Mesenchymal stem cell (in vitro differentiated cells and primary cell): ENCODE results near the gene SLAMF8. TPM values are rescaled to one million over a fixed set of nuclear protein-coding genes. Genes with fewer than 3 reads are reported as not detected.

Source experiments
- DNase-seq: peaks from one replicate; pipeline ENCODE4 v3.0.0-alpha.2; 2013
- H2AFZ ChIP-seq: one replicate; pipeline ENCODE4 v1.6.1; 2013; ENCODE audit warnings: low read depth, mild to moderate bottlenecking, control low read depth, inconsistent platforms, low read length, moderate library complexity
- H2AK5ac ChIP-seq: 2 replicates; pipeline ENCODE4 v1.6.1; 2013; ENCODE audit warnings: low read length, moderate library complexity, mild to moderate bottlenecking, inconsistent platforms; ENCODE audit not compliant: severe bottlenecking
- H2BK120ac ChIP-seq: one replicate; pipeline ENCODE4 v1.6.1; 2013; ENCODE audit warnings: low read depth, mild to moderate bottlenecking, inconsistent platforms, low read length, moderate library complexity
- H2BK12ac ChIP-seq, 2 experiments: one replicate each; pipeline ENCODE4 v1.6.1; 2013; ENCODE audit warnings: inconsistent platforms in 2 of 2, low read length in 2 of 2, mild to moderate bottlenecking in 2 of 2, moderate library complexity in 2 of 2, control low read depth in 1 of 2
- H2BK15ac ChIP-seq: one replicate; pipeline ENCODE4 v1.6.1; 2013; ENCODE audit warnings: mild to moderate bottlenecking, low read depth, inconsistent platforms; ENCODE audit not compliant: poor library complexity, severe bottlenecking
- H2BK5ac ChIP-seq: 2 replicates; pipeline ENCODE4 v1.6.1; 2013; ENCODE audit warnings: low read depth, mild to moderate bottlenecking, low read length, control low read depth, inconsistent platforms; ENCODE audit not compliant: poor library complexity, severe bottlenecking
- H3K14ac ChIP-seq, 2 experiments: one replicate each; pipeline ENCODE4 v1.6.1; 2013; ENCODE audit warnings: inconsistent platforms in 2 of 2, low read length in 2 of 2, control low read depth in 1 of 2, mild to moderate bottlenecking in 1 of 2, moderate library complexity in 1 of 2
- H3K18ac ChIP-seq, 2 experiments: one replicate each; pipeline ENCODE4 v1.6.1; 2013; ENCODE audit warnings: inconsistent platforms in 2 of 2, low read length in 2 of 2, control low read depth in 1 of 2, low read depth in 1 of 2, mild to moderate bottlenecking in 1 of 2
- H3K23ac ChIP-seq, 2 experiments: one replicate each; pipeline ENCODE4 v1.6.1; 2013; ENCODE audit warnings: inconsistent platforms in 2 of 2, low read length in 2 of 2, mild to moderate bottlenecking in 2 of 2, moderate library complexity in 2 of 2, control low read depth in 1 of 2
- H3K27ac ChIP-seq: 2 replicates; pipeline ENCODE4 v1.5.1; 2013; ENCODE audit warnings: mild to moderate bottlenecking, moderate library complexity, low read length, control low read depth, inconsistent platforms; ENCODE audit not compliant: poor library complexity, severe bottlenecking
- H3K27me3 ChIP-seq, 2 experiments: 2 replicates each; pipeline versions ENCODE4 v1.6.1 to v1.7.0; 2013; ENCODE audit warnings: low read length in 2 of 2, mild to moderate bottlenecking in 2 of 2, moderate library complexity in 2 of 2, control low read depth in 1 of 2, inconsistent platforms in 1 of 2; ENCODE audit not compliant: control insufficient read depth in 1 of 2, insufficient read depth in 1 of 2
- H3K36me3 ChIP-seq, 2 experiments: 2 replicates each; pipeline versions ENCODE4 v1.6.1 to v1.7.0; 2013; ENCODE audit warnings: low read length in 2 of 2, control low read depth in 1 of 2, inconsistent platforms in 1 of 2, low read depth in 1 of 2, mild to moderate bottlenecking in 1 of 2; ENCODE audit not compliant: insufficient read depth in 2 of 2, control insufficient read depth in 1 of 2
- H3K4ac ChIP-seq, 2 experiments: one replicate each; pipeline ENCODE4 v1.6.1; 2013; ENCODE audit warnings: inconsistent platforms in 2 of 2, low read length in 2 of 2, mild to moderate bottlenecking in 2 of 2, moderate library complexity in 2 of 2, control low read depth in 1 of 2, low read depth in 1 of 2
- H3K4me1 ChIP-seq: 2 replicates; pipeline ENCODE4 v1.6.1; 2013; ENCODE audit warnings: low read depth, low read length, control low read depth; ENCODE audit not compliant: control insufficient read depth, insufficient read depth
- H3K4me2 ChIP-seq: 2 replicates; pipeline ENCODE4 v1.6.1; 2013; ENCODE audit warnings: low read length, mild to moderate bottlenecking, inconsistent platforms; ENCODE audit not compliant: poor library complexity, severe bottlenecking
- H3K4me3 ChIP-seq, 2 experiments: 2 replicates each; pipeline versions ENCODE4 v1.5.1 to v1.7.0; 2013; ENCODE audit warnings: low read length in 2 of 2, mild to moderate bottlenecking in 2 of 2, control low read depth in 1 of 2, low read depth in 1 of 2; ENCODE audit not compliant: insufficient read depth in 1 of 2
- H3K79me1 ChIP-seq: replicated peaks from 2 replicates; pipeline ENCODE4 v1.6.1; 2013; ENCODE audit warnings: mild to moderate bottlenecking, control low read depth, low read length, inconsistent platforms; ENCODE audit not compliant: poor library complexity, severe bottlenecking
- H3K9ac ChIP-seq: 2 replicates; pipeline ENCODE4 v1.7.0; 2013; ENCODE audit warnings: mild to moderate bottlenecking, low read length, moderate library complexity
- H3K9me3 ChIP-seq: 2 replicates; pipeline ENCODE4 v1.7.0; 2013; ENCODE audit warnings: mild to moderate bottlenecking, low read length; ENCODE audit not compliant: control insufficient read depth
- H4K8ac ChIP-seq: one replicate; pipeline ENCODE4 v1.6.1; 2013; ENCODE audit warnings: inconsistent platforms, mild to moderate bottlenecking, low read length, moderate library complexity
- H4K91ac ChIP-seq: one replicate; pipeline ENCODE4 v1.6.1; 2013; ENCODE audit warnings: mild to moderate bottlenecking, low read length, inconsistent platforms
- WGBS: methylation state at CpG from one replicate; pipeline ENCODE4 v1.1.7; 2013; ENCODE audit warnings: mixed read lengths; 5-methylcytosine and 5-hydroxymethylcytosine counted together
- polyA plus RNA-seq, 2 experiments: library from polyadenylated mRNA; stranded (reverse); fragments of 200-250 nt; gene quantifications; one replicate each; pipeline ENCODE4 v1.2.3, GENCODE V29; 2013

SLAMF8 gene
- 0.03 TPM for polyA plus RNA-seq (2013, experiment 1 of 2)
- not detected for polyA plus RNA-seq (2013, experiment 2 of 2)

GRCh38 chr1:159826441-159827101 lies at the start of gene SLAMF8:
Gene SLAMF8 (plus strand): TSS chr1:159826873. CDS start chr1:159826899, 26 bp downstream.
- DNase-seq = no peak
- no peak within 1 kb of the TSS for H2BK15ac ChIP-seq
- WGBS = 87% methylated on average over 11 of the region's 11 CpGs
- no peak within 1 kb of the TSS for H2AFZ ChIP-seq
- H3K23ac ChIP-seq = no peak within 1 kb of the TSS
- peaks cover 29% of the 10 kb centered on the region for H3K4me1 ChIP-seq
- no peaks in the 10 kb centered on the region for H3K9me3 ChIP-seq
- no peak within 1 kb of the TSS for H2AK5ac ChIP-seq
- no peak within 1 kb of the TSS for H3K27ac ChIP-seq
- H3K18ac ChIP-seq = no peak within 1 kb of the TSS
- no peak within 1 kb of the TSS for H4K91ac ChIP-seq
- no peaks in the 10 kb centered on the region for H3K79me1 ChIP-seq
- H3K4ac ChIP-seq = no peak within 1 kb of the TSS
- no peak within 1 kb of the TSS for H3K4me3 ChIP-seq
- peaks cover 25 to 32% of the 10 kb centered on the region in 2 experiments for H3K27me3 ChIP-seq
- no peak within 1 kb of the TSS for H2BK12ac ChIP-seq
- H4K8ac ChIP-seq = no peak within 1 kb of the TSS
- H3K36me3 ChIP-seq = peaks cover 0 to 4% of the 10 kb centered on the region in 2 experiments
- H3K9ac ChIP-seq = no peak within 1 kb of the TSS
- no peak within 1 kb of the TSS for H3K4me2 ChIP-seq
- no peak within 1 kb of the TSS for H2BK5ac ChIP-seq
- no peak within 1 kb of the TSS for H2BK120ac ChIP-seq
- H3K14ac ChIP-seq = no peak within 1 kb of the TSS

- peaks cover 12% of the 10 kb centered on the region for H3K4me1 ChIP-seq
- H3K18ac ChIP-seq = no peak overlapping the region
- H3K23ac ChIP-seq = no peak overlapping the region
- no peak overlapping the region for H4K8ac ChIP-seq
- no peak overlapping the region for H3K4ac ChIP-seq
- H3K27ac ChIP-seq = no peak overlapping the region
- H3K9me3 ChIP-seq = no peaks in the 10 kb centered on the region
- no peak overlapping the region for H2AFZ ChIP-seq
- no peaks in the 10 kb centered on the region for H3K27me3 ChIP-seq
- peaks cover 0 to 12% of the 10 kb centered on the region in 2 experiments for H3K36me3 ChIP-seq
- H3K4me3 ChIP-seq = no peak overlapping the region
- no peak overlapping the region for H2BK5ac ChIP-seq
- H3K4me2 ChIP-seq = no peak overlapping the region
- DNase-seq = no peak
- 93% methylated on average over 3 of the region's 4 CpGs for WGBS
- no peak overlapping the region for H2AK5ac ChIP-seq
- no peak overlapping the region for H4K91ac ChIP-seq
- H3K14ac ChIP-seq = no peak overlapping the region
- no peak overlapping the region for H2BK12ac ChIP-seq
- no peak overlapping the region for H3K9ac ChIP-seq
- no peak overlapping the region for H2BK120ac ChIP-seq
- no peak overlapping the region for H2BK15ac ChIP-seq
- H3K79me1 ChIP-seq = peaks cover 22% of the 10 kb centered on the region
These were observed 48.4 kb upstream of the SLAMF8 start for GRCh38 chr1:159778266-159778665.

GRCh38 chr1:159779403-159779851 lies 47.2 kb upstream of the SLAMF8 start:
- no peak overlapping the region for H3K27ac ChIP-seq
- no peak overlapping the region for H3K4me2 ChIP-seq
- H3K18ac ChIP-seq = no peak overlapping the region
- peaks cover 23% of the 10 kb centered on the region for H3K79me1 ChIP-seq
- WGBS = 60% methylated on average over 1 of the region's 2 CpGs
- H3K27me3 ChIP-seq = no peaks in the 10 kb centered on the region
- H2AFZ ChIP-seq = no peak overlapping the region
- H3K4ac ChIP-seq = no peak overlapping the region
- H2AK5ac ChIP-seq = no peak overlapping the region
- H2BK12ac ChIP-seq = no peak overlapping the region
- peaks cover 0 to 12% of the 10 kb centered on the region in 2 experiments for H3K36me3 ChIP-seq
- no peak overlapping the region for H2BK15ac ChIP-seq
- H3K4me3 ChIP-seq = no peak overlapping the region
- no peak overlapping the region for H4K8ac ChIP-seq
- H3K14ac ChIP-seq = no peak overlapping the region
- H2BK5ac ChIP-seq = no peak overlapping the region
- no peak overlapping the region for H4K91ac ChIP-seq
- H3K4me1 ChIP-seq = peaks cover 19% of the 10 kb centered on the region
- no peak overlapping the region for H2BK120ac ChIP-seq
- no peaks in the 10 kb centered on the region for H3K9me3 ChIP-seq
- no peak overlapping the region for H3K23ac ChIP-seq
- peak overlapping the region; percentile 73 for H3K9ac ChIP-seq
- DNase-seq = no peak
